Activated CD4-positive, CD25-positive, alpha-beta regulatory T cell treated with anti-CD3 and anti-CD28 coated beads, Interleukin-2, amount 50 U/mL, for 24 hours (primary cell): ENCODE results near the gene CADPS2.

Experiments
- ATAC-seq, 2 donors: fragments of 150-1000 bp; cut with Tn5 transposase; one replicate each; pipeline ENCODE4 v1.10.0; 2021; ENCODE audit warnings: mild to moderate bottlenecking in 1 of 2, moderate library complexity in 1 of 2

CADPS2 gene

DNA sequence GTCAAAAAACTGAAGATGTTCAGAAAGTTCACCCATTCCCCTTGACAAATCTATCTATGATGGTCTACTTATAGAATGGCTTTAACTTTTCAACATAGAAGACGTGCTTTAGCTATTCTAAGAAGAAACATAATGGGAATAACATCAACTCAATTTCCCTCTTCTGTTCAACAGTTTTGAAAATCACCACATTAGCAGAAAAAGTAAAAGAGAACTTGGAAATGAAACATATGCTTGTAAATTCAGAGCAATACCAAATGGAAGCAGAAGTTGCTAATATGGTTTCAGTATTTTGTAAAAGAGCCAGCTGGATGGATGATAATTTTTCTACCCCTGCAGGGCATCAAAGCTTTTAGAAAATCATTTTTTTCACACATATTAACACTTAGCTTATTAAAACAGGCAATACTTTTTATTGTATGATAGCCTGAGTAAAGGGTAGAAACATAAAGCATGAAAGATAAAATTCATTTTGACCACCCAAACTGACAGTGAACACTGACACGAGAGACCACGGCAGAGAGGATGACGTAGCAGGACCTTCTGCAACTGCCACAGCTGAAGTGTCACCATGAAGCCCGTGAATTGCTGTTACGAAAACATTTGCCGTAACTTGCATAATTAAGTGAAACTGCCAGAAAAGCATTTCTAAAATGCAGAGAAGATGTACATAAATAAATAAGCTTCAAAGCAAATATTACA, 542.5 kb downstream of the CADPS2 start:
- ATAC-seq, result no peak

DNA sequence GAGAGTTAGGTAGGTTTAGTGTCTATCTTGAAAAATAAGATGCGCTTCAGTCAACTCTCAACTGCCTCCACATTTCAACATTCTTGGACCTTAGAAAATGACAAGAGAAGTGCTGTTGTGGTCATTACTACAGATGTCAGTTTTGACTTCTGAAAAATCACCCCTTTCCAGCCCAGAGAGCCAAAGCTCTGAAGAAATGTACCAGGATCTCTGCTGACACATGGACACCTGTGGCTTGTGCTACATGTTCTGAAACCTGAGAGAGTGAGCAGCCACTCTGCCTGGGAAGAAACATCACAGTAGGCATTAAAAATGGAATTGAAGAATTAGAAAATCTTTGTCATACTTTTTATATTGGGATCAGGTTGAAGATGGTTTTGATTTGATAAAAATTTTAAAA, 545.8 kb downstream of the CADPS2 start:
- ATAC-seq, result no peak

DNA sequence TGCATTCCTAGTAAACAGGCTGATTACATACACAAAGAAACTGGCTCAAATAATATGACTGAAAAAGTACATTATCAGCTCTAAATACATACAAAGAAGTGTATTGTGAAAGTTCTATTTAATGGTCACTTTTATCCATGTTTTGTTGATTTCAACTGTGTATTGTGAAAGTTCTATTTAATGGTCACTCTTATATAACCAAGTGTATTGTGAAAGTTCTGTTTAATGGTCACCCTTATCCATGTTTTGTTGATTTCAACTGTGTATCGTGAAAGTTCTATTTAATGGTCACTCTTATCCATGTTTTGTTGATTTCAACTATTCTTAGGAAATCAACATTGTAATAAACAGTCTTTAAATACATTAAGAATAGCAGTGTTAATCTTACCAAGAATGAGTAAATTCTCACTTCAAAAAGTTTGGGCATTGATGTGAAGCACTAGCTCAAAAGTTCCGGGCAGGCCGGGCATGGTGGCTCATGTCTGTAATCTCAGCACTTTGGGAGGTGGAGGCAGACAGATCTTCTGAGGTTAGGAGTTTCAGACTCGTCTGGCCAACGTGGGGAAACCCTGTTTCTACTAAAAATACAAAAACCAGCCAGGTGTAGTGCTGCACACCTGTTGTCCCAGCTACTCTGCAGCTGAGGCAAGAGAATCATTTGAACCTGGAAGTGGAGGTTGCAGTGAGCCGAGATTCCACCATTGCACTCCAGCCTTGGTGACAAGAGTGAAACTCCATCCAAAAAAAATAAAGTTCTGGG, 546.9 kb downstream of the CADPS2 start:
- no peak for ATAC-seq

DNA sequence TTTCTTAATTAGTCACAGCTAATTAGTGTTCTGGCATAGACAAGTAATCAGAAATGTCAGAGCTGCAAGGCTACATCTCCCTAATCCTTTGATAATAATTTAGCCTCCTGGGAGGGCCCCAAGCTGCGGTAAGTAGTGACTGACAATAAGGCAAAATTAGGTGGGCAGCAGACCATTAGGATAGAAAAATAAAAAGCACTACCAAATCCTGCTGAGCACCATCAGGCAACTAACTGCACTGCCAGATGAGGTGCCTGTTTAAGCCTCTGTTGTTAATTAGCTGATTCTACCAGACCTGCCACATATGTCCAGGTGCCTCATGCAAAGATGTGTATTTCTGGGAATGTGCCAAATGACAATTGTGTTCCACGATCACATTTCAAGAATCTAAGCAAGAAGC, 549.2 kb downstream of the CADPS2 start:
- no peak for ATAC-seq

DNA sequence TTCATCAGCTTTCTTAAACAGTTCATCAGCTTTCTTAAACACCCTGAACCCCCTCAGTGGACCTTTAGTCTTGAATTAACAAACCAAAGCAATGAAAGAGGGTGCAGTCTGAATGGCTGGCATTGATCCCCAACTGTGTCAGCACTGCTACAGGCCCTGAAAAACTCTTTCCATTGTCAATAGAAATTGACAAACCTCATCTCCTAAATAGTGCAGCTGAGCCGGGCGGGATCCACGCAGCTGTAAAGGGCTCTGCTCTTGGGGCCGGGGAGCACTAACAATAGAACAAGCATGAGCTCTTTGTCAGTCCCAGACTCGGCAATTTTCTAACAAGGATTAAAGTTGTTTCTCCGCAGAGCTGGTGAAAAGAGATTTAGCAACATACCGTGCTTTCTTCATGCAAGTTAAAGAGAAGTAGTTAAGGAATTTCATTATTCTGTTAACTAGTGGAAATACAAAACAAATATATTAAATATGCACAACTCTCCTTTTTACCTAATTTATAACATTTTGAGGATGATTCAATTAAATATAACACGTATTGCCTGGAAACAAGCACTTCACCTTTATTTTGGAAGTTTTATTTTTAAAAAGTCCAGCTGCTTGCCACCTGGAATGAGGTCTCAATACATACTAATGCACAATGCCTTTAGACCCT, 557.0 kb downstream of the CADPS2 start:
- ATAC-seq, result no peak

DNA sequence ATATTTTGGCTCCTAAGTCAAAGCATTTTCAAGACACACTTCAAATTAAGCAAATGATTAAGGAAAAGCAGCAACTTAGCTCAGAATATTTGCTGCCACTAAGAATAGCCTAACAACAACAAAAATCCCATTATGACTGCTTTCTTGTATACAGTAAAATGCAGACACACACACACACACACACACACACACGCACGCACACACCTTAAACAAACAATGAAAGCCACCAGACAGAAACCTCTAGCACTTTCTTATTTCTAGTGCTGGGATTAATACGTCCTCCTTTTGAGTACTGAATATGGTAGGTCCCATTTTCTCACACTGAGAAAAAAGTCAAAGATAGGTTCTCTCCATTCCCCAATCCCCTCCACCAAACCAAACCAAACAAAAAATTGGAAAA, 558.3 kb downstream of the CADPS2 start:
- ATAC-seq, result no peak

DNA sequence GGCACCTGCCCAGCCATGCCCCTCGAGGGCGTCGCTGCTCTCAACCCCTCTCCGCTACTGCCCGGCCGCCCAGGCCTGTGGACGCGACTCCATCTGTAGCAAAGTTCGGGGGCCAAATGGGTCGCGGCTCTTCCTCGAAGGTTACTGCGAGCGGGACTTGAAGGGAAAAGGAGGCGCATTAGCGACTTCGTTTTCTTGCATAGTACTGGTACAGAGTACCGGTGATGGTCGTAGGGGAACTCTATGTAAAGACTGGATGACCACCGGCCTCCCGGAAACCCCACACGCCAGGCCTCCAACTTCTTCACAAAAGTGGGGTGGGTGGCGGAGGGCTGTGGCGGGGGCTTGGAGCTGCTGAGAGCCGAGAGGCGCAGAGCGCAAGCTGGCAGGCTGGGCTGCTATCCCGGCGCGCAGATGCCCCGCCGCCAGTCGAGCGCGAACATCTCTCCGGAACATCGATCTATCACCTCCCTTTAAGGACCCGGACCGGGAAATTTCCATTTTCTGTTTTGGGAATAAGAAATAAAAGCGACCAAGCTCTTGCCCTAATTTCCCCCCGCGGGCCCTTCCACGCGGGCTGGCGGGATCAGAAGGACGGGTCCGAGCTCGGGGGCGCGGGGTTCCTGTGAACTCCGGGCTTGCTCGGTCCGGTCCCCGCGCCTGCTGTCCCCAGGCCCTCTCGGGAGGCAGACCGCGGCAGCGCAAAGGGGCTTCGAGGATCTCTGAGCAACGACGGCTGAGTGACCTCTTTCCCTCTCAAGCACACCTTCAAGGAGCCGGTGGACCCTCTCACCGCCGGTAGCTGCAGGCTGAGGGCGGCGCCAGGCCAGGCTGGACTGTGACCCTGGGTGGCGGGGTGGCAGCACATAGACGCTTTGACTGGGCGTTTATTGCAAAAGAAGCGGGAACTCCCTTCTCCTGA, 569.5 kb downstream of the CADPS2 start:
- ATAC-seq, result no peak

DNA sequence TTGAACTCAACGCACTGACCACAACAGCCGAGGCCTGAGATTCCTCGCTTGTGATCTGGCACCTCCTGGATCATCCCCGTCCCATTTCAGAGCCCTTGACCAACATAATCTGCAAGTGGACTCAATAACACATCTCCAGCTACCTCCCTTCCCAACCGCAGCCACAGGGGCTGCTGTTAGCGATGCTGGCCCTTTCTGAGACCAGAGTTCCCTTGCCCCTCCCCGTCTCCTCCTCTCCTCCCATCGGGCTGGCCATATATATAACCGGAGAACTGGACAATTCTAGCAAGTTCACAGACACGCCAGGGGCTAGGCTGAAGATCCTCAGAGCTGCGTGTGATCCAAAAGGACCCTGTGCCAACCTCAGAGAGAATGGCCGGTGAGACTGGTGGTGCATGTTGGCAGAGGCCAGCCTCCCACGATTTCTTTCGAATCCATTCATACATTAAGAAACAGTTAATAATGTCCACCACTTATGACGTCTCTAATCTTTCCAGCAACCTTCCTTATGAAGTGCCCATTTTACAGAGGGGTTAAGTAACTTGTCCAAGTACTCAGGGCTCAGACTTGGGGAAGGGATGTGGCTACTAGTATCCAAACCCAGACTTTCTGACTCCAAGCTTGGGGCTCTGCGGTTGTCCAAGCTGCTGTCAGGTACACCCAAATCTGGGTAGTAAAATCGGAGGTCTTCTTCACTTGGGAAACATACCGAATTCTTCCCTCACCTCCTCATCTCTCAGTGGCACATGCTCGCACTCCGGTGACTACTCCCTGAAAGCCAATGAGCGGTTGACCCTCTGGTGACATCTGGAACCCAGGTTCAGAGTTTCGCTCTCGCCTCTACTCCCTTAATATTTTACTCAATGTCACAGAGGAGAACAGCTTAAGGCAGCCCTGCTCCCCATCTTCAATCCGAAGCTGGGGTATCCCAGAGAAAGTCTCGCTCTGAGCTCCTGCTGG, 570.5 kb downstream of the CADPS2 start:
- no peak for ATAC-seq

DNA sequence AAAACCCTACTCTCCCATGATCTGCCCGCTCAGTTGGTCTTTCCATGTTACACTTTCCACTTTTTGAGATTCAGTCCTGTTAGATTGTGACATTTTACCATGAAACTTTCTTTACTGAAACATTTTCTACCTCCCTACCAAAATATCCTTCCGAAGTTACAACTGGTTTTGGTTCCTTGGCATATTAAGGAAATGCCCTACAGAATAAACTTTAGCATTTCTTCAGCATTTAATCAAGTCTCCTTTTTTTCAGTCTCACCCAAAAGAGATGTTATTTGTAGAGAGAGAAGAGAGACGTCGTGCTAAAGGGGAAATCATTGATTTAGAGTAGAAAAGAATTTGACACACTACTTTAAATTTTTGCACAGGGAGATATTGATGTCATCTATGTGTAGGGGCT, 572.0 kb downstream of the CADPS2 start:
- no peak for ATAC-seq

DNA sequence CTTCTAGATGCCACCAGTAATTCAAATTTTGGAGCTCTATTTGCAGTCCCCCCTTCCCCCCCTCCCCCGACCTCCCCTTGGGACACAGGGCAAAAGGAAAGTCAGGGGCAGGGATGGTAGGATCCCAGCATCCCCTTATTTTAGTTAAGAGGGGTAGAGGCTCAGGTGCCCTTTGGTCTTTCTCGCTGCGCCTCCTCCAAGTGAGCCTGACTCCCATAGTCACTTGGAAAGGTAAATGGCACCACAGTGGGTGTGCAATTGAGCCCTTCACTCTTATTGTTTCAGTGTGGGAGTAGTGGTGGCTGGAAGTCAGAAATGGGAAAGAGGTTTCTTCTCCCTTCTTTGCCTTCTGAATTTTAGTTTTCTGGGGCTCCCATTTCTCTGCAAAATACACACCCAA, 573.5 kb downstream of the CADPS2 start:
- no peak for ATAC-seq

DNA sequence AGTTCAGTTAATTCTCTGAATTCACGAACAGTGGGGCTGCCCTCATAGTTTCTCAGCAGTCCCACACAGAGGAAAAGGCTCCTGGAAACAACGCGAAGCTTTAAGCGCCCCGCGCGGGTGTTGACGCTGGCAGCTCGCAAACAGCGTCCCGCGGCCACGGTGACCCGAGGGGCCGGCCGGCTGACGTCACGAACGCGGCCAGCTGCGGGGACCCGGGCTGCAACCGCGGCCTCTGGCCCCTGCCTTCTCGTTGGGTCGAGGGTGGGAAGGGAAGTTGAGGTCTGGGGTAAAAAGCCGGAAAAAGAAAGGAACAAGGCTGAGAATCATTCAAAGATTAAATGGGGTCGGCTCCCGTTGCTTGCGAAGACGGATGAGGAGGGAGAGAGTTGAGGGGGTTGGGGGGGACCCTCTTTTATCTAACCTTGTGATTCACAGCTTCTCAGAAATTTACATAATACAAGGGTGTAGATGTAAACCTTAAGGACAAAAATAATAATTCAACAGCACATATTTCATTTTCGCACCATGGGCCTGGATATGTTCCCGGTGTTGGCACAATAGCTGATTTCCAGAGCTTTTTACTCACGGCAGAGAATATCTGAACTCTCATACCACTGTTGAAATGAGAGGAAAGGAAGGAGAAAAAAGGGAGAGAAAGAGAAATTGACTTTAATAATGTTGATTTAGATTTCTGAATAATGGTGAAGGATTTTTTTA, 574.4 kb downstream of the CADPS2 start:
- no peak for ATAC-seq

DNA sequence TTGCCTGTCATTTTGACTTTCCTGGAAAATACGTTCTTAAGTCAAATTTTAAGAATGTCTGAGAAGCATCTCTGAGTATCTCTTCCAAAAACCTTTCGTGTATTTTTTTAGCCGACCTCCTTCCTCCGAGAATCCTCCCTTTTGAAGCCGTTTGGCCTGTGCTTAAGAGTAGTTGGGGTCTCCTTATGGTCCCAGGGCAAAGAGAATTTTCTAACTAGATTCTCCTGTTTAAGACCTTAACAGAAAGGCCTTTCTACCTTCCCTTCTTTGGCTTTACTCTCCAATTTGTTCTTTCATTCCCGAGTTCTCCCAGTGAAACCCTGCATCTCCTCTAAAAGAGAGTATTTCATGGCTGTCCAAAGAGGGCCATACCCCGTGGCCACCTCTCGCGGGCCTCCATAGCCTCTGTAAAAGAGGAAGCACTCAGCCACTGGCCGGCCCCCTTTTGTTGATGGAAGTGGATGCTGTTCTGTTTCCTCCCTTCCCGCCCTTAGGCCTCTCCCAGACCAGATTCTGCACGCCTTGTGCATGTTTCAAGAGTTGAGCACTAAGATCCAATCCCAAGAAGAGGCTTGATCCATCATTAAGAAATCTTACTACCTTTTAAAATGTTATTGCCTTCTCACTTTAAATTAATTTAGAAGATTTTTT, 575.1 kb downstream of the CADPS2 start:
- ATAC-seq, result no peak

DNA sequence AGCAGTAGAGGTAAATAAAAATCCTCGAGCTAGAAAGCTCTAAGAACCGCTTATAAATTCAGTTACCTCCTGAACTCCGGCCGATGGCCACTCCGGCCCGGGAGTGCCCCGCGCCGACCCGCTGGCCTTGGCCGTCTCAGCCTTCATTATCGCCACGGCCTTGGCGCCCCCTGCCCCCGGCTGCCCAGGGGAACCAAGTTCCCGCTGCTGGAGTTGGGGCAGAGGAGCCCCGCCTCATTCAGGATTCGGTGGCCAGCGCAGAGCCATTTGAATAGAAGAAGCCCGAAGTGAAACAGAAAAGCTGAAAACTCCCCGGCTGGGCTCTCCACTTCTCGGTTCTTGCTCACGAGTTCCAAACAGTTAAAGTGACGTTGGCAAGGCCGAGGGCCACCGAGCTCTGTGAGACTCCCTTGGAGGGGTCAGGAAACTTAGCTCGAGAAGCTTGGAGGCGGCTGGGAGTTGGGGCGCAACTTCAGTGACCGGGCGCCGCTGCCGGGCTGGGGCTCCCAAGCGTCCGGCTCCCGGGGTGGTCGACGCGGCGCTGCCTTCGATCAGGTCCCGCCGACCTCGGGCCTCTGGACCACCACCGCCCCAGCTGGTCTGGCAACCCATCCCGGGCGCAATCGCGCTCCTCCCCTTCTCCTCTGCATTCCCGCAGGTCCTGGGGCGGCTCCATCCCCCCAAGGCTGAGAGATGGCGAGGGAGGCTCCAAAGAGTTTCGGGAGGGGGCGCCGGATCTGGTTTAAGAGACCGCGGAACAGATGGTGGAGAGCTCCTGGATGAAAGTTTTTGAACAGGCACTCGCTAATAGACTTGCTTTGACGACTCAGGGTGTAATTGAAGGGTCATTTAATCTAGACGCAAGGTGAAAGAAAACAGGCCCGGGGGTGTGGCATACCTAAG, 575.9 kb downstream of the CADPS2 start:
- ATAC-seq, result no peak

DNA sequence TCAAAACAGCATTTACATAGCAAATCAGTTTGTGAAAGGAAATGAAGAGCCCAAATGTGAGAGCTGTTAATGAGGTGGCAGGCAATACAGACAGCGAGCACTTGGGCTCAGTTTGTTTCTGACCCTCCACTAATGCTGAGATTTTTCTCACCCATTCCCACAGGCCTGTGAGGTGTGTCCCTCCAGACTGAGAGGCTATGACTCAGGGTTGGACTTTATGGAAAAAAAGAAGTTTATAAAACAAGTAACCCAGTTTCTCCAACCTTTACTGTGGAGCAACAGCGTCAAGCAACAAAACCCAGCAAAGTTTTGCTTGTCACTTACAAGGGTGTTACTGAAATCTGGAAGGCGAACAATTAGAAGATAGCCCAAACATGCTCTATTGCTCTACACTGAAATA, 576.8 kb downstream of the CADPS2 start:
- no peak for ATAC-seq

DNA sequence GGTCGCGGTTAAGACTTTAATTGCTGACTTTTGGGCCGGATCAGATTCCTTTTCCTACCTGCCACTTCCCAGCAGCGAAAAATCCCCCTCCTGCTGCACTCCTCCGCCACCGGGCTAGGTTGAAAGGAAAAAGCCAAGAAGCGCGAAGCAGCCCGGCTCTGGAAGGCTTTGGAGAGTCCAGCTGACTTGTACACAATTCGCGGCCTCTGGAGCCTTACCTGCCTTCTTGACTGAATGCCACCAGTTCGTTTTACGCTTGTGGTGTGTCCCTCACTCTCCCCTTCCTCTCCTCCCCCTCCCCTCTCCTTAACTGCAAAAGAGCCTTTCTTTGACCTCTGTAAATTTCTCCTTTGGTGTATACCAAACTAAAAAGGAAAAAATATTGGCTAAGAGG, 579.0 kb downstream of the CADPS2 start:
- ATAC-seq, result no peak

DNA sequence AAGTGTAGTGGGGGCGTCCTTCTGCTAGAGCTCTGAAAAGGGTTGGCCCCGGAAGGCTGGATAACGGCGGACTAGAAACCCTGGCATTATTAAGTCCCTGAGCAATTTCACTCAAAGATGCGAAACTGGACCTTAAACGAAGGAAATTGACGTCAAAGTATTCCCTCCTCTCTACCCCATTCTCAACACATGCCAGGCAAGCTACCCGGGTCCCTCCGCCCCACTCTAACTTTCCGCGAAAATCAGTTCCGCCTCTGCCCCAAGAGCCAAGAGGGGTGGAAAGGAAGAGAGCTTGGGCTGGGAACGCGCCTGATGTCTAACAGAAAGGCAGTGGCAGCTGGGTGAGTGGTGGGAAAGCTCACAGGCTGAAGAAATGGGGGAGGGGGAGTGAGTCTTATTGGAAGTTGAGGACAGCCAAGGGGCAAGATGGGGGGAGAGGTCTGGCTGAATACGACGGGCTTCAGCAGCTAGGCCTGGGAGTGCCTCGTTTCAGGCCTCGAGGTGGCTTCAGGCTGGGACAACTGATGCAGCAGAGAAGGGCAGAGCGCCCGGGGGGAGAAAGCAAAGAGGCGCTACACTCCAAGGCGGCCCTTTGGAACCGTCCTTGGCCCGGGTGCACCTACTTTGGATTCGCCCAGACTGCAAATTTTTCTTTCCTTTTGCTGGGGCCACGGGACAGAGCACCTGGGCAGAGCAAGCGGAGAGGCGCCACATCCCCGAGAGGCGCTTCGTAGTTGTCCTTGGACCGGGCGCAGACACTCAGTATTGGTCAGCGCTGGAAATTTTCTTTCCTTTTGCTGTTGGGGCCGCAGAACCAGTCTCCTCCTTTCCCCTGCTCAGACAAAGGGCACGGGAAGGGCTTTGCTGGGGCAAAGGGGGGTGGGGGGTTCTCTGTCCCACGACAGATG, 579.7 kb downstream of the CADPS2 start:
- no peak for ATAC-seq

DNA sequence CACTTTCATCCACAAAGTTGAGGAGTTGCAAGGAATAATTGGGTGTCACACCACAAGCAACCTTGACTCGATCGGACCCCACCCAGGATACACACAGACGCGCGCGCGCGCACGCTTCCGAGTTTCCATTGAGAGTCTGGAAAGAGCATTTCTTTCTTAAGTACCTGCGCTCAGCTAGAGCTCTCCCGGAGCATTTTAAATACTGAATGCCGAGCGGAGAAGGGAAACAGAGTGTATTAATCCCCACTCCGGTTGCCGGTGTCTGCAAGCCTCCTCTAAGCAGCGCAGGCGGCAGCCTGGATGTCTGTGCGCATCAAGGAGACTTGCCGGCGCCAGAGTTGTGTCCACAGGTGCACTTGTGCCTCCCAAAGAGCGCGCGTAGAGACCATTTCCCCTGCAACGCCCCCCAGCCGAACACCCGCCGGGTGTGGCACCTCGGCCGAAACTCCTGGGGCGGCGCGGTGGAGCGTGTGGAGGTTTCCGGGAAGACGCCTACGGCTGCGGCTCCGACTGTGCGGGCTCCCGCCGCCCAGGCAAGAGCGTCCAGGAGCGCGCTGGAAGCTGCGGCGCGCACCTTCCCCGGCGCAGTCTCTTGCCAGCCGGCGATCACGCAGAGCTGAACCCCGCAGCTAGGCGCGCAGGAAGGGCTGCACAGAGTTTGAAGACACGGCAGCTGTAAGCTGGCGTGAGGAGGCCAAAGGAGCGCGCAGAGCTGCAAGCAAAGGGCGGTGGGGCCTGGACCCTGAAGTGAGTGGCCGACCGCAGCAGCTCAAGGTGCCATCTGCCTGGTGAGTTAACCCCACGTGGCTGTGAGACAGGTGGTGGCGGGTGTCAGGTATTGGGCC, 580.6 kb downstream of the CADPS2 start:
- ATAC-seq, result no peak
